ENCODE measurements around the gene RNPEP. TPM values are rescaled to one million over a fixed set of nuclear protein-coding genes. Genes with fewer than 3 reads are reported as not detected.
"Not testable (repeated sequence)": the region's sequence is repeated elsewhere in the genome, so short reads cannot be mapped to it uniquely, and the experiment has no call there.

RNPEP gene
- total RNA-seq, 1 donor from 2014 or later: 17.4 TPM

DNA sequence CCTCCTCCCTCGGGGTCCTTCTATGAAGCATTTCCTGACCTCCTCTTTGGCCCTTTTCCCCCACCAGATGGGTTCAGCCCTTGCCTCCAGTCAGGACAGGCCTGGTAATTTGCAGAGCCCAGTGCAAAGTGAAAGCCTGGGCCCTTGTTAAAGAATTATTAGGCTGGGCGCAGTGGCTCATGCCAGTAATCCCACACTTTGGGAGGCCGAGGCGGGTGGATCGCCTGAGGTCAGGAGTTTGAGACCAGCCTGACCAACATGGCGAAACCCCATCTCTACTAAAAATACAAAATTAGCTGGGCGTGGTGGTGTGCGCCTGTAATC, 36.7 kb downstream of the RNPEP start:
- intact Hi-C loops (cut with DNase I): not testable (repeated sequence)

DNA sequence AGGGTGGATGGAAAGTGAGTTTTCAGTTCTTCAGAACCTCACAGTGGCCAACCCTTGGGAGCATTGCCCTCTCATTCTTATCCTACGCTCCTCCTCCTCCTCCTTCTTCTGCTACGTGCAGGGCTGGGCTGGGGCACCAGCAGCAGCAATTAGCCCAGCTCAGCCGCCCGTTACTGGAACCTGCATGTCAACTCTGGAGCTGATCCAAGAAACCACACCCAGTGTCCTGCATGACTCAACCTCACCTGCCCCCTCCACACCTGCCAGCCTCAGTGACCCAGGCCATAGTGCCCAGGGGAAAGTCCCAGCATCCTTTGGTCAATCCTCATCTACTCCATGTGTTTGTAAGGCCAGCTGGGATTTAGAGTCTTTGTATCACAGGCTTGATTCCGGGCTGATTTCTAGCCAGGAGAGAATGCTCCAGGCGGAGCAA, 40.6 kb downstream of the RNPEP start:
- intact Hi-C loops (cut with DNase I): no loop called here
- DNase-seq (ENCODE audit: low spot score): no peak

More for the DNA sequence above, 36.7 kb downstream of the RNPEP start:
- not testable (repeated sequence) for DNase-seq (ENCODE audit: low spot score)

DNA sequence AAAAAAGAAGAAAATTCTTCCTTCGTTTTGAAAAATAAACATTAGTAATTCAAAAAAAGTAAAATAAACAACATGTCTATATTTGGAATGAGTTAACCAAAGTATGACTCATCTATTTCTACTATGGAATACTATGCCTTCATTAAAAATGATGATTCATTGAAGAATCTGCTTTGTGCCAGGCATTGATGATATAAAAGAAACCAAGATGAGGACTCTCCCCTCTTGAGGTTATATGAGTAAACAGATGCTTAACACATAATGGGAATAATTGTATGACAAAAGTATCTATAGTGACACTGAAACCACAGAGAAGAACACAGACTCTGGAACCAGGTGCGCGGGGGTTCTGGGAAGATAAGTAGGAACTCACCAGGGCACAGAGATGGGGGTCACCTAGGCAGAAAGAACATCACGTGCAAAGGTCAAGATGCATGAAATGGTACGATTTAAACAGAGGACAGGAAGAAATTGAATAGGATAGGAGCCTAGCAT, 46.8 kb downstream of the RNPEP start:
- intact Hi-C loops (cut with DNase I): no loop called here
- no peak for DNase-seq (ENCODE audit: low spot score)

DNA sequence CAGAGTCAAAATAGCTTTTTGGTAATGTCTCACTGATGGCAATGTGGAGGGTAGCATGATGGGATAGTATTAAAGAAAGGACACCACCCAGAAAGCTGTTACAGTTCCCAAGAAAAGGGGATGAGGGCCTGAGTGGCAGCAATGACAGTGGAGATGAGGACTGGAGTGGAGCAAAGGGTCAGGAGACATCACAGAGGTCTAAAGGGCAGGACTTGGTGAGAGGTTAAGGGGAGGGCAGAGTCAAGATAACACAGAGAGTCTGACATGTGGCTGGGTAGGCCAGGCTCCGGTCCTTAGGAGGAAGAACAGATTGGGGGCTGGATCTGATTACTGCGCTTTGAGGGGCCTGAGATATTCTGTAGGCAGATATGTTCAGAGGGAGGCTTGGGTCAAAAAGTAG, 47.3 kb downstream of the RNPEP start:
- DNase-seq (ENCODE audit: low spot score): no peak
- intact Hi-C loops (cut with DNase I): no loop called here

DNA sequence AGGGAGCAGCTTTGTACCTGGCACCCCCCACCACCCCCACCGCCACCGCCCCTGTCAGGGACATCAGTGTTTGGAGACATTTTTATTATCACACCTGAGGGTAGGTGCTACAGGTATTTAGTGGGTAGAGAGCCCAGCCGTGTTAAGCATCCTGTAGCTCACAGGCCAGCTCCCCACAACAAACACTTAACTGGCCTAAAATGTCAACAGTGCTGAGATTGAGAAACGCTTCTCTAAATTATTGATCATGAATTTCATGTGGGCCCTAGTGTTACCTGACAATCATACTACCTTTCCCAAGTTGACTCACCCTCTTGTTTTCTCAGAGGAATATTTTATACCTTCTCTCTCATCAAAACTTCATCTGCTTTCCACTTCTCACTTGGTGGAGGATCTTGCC, 49.3 kb downstream of the RNPEP start:
- intact Hi-C loops (cut with DNase I): no loop called here

DNA sequence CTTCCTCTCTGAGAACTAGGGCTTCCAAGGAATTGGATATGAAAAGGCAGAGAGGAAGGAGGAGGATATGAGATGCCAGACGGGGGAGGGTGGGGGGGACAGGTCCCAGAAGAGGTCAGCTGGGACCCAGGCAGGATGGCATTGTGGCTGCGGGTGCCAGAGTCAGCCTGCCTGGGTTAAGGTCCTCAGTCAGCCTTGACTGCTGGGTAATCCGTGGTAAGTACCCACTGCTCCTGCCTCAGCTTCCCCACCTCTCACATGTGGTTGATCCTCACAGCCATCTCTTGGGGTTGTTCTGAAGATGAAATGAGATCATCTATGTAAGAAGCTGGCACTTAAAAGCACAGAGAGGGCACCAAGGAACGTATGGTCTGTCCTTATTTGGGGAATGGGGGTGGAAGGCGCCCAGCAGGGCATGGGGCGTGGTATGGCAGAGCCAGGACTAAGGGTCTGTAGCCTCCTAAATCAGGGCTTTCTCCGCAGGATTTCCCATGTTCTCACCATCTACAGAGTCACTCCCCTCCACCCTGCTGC, 51.8 kb downstream of the RNPEP start:
- intact Hi-C loops (cut with DNase I): no loop called here
- no peak for DNase-seq (ENCODE audit: low spot score)

More for the DNA sequence above, 49.3 kb downstream of the RNPEP start:
- DNase-seq (ENCODE audit: low spot score): no peak

DNA sequence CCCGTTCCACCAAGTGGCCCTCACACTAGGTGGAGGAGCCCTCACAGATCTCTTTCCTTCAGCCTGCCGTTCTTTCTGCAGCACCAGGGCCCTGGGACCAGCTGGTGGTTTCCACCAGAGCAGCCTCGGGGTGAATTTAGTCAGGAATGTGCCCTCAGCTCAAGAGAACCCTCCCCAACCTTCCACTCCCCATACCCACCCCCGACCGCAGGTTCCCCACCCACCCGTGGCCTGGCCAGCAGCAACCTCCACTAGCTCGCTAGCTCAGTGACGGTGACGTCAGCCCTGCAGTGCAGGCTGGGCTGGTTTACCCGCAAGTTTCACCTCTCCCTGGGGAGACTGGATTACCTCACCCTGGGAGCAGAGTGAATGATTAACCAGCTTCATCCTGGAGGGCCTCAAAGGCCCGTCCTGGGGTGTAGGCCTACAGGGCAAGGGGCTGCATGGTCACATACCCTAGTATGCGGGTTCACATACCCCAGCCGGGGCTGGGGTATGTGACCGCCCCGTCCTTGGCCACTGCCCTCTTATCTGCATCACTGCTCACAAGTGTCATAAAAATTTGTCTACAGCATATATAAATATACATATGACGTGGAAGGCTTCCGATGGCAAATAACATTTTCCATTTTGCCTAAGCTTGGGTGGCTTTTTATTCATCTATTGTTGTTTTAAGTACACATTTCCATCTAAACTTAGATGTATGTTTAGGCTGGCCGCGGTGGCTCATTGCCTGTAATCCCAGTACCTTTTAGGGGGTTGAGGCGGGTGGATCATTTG, 52.4 kb downstream of the RNPEP start:
- intact Hi-C loops (cut with DNase I): loop anchor here (5.0 kb wide), 1 partner anchor 52 kb away; no protein-coding TSS in a partner anchor
- peak; percentile 81 for DNase-seq (ENCODE audit: low spot score)

DNA sequence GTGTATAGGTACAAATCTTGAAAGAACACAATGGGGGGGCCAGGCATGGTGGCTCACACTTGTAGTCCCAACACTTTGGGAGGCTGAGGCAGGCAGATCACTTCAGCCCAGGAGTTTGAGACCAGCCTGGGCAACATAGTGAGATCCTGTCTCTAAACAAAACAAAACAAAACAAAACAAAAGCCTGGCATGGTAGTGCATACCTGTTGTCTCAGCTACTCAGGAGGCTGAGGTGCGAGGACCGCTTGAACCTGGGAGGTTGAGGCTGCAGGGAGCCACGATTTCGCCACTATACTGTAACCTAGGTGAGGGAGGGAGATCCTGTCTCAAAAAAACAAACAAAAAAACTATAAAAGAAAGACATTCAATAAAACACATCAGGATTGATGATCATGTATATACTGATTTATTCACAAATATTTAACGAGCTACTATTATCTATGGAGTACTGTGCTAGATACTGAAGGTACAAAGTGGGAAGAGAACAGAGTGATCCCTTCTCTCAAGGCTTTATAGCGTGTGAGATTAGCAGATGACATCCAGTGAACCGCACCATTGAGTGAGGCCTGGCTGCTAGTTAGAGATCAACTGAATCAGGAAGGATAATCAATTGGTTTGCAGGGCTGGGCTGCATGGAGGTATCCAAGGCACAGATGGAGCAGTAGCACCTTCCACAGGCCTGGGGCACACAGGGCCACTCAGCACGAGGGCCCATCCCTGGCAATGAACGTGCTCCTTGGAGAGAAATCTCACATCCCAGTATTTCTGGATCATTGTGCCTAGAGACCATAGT, 54.3 kb downstream of the RNPEP start:
- intact Hi-C loops (cut with DNase I): loop anchor here (5.0 kb wide), 1 partner anchor 51 kb away; no protein-coding TSS in a partner anchor
- DNase-seq (ENCODE audit: low spot score): no peak

DNA sequence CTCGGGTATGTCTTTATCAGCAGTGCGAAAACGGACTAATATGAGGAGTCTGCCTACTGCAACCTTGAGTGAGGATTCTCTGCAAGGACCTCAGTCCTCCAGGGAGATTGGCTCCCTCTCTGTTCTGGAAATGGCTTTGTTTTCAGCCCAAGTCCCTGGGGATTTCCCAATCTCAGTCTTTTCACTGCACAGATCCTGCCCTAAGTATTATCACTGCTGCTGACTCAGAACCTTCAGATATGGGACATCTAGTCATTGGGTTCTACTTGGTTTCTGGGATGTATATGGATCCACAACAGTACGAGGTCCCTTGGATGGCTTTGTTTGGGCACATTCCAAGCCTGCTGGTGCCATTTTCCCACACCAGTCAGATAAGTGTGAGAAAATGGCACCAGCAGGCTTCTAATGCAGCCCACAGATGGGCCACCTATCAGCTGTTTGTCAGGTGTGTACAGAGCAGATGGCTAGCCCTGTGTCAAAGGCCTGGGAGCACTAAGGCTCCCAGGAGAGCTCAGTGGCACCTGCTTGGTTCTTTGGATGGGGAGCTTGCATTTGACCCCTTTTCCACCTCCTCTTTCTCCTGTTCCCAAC, 55.4 kb downstream of the RNPEP start:
- intact Hi-C loops (cut with DNase I): loop anchor here (5.0 kb wide), 1 partner anchor 50 kb away; no protein-coding TSS in a partner anchor

DNA sequence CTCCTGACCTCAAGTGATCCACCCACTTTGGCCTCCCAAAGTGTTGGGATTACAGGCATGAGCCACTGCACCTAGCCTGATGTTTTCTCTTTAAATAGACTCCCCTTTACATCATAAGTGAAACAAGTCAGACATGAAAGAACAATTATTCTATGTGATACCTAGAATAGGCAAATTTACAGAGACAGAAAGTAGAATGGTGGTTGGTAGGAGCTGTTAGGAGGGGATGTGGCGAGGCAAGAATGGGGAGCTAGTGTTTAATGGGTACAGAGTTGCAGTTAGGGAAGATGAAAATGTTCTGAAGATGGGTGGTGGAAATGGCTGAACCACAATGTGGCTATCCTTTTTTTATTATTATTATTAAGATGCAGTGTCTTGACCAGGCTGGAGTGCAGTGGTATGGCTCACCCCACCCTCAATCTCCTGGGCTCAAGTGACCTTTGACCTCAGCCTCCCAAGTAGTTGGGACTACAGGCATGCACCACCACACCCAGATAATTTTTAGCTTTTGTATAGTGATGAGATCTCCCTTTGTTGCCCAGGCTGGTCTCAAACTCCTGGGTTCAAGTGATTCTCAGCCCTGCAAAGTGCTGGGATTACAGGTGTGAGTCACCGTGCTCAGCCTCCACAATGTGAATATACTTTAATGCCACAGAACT, 56.4 kb downstream of the RNPEP start:
- intact Hi-C loops (cut with DNase I): loop anchor here (5.0 kb wide), 1 partner anchor 48 kb away; no protein-coding TSS in a partner anchor
- DNase-seq (ENCODE audit: low spot score): no peak

More for the DNA sequence above, 55.4 kb downstream of the RNPEP start:
- no peak for DNase-seq (ENCODE audit: low spot score)

DNA sequence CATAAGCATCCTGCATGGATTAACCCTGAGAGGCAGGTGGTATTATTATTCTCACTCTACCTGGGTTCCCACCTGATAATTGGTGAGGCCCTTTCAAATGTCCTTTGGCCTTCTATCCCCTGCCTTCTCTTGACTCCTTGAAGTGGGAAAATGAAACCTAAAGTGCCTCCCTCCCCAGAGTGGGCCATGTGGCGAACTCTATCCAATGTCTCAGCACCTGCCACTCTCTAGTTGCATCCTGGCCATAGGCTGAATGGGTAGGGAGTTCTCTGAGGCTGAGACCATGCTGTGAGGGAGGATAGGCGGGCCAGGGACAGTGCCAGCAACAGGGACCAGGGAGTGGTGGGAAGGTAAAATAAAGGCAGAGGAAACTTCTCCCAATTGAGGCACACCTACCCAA, 63.3 kb downstream of the RNPEP start:
- DNase-seq (ENCODE audit: low spot score): no peak

DNA sequence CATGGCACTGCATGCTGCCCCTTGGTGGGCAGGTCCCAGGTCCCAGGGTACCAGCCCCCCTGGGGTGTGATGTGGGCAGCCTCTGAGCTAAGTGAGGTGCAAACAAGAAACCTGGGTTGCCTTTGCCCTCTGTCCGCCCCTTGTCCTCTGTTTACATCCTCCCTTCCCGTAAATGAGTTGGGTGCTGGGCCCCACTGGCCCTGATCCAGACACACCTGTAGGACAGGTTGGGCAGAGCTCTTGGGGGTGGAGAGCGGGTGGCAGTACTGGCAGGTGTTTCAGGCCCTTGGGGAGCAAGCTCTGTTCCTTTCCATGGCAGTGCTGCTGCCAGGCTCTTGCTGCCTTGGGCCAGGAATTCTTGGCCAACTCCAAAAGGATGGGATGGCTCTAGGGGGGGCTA, 63.8 kb downstream of the RNPEP start:
- DNase-seq (ENCODE audit: low spot score): no peak
- intact Hi-C loops (cut with DNase I): no loop called here

More for the DNA sequence above, 63.3 kb downstream of the RNPEP start:
- intact Hi-C loops (cut with DNase I): no loop called here

DNA sequence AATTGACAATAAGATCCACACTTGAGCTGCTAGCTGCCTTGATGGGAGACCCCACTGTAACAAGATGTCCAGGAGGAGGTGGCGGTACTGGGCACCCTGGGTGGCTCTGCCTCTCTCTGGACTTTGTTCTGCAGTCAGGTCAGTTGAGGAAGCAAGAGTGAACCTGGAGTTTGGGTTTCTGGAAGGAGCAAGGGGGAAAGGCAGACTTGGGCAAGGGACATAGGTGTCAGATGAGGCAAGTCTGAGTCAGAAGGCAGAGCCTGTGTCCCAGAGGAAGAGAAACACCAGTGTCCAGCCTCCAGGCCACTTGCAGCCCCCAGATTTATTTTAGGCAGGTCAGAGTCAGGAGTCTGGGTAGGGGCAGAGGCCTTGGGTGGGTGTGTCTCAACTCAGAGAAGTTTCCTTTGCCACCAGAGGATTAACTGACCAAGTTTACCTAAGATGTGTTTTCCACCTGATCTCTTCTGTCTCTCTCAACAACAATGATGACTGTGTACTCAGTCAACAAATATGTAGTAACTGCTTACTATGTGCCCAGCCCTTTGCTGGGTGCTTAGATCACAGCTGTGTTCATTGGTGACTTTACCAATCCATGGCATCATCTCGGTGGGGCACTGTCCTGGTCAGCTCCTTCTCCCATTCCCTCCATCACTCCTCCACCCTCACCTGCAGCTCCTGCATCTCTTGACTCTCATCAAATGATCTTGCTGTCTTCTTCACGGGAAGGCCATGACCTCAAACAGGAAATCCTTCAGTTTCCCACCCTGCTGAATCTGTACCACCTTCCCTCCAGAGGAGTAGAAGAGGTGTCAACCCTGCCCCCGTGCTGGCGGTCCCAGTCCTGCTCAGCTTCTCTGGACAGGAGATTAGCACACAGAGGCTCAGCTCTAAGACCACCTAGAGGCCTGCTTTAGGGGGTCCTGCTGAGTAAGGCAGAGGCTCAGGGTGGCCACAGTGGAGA, 64.6 kb downstream of the RNPEP start:
- no peak for DNase-seq (ENCODE audit: low spot score)
- intact Hi-C loops (cut with DNase I): no loop called here

DNA sequence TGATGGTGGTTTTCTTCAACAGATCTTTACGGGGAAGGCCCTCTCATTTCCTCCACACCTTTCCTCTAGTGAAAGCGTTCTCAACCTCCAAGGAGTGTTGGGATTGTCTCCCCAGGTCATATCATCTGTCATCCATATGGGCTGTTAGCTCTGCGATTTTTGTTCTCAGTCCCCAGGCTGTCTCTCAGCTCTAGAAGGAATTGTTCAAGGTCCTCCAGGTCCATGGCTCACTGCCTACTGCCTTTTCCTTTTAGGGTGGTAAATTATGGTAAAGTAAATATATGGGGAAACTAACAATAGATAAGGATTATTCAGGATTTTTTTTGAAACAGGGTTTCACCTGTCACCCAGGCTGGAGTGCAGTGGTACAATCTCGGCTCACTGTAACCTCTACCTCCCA, 65.5 kb downstream of the RNPEP start:
- no peak for DNase-seq (ENCODE audit: low spot score)
- intact Hi-C loops (cut with DNase I): no loop called here

DNA sequence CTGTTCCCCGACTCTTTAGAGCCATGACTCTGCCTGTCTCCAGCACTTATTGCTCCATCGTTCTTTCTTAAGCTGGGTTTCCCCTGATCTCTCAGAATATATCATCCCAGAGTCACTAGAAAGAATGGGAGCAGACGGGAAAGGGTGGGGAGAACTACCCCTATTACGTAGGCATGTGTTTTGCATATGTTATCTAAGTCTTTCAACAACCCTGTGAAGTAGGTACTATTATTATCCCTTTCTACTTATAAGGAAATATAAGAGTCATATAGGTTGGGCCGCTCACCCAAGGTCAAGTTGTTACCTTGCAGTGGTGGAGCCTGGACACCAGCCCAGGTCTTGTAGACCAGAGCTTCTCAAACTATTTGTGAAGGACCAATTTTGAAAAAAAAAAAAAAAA, 66.7 kb downstream of the RNPEP start:
- no peak for DNase-seq (ENCODE audit: low spot score)

DNA sequence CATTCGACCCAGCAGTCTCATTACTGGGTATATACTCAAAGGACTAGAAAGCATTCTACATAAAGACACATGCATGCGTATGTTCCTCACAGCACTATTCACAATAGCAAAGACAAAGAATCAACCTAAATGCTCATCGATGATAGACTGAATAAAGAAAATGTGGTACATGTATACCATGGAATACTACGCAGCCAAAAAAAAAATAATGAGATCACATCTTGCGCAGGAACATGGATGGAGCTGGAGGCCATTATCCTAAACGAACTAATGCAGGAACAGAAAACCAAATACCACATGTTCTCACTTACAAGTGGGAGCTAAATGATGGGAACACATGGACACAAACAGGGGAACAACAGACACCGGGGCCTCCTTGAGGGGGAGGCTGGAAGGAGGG, 71.6 kb downstream of the RNPEP start:
- no peak for DNase-seq (ENCODE audit: low spot score)
- intact Hi-C loops (cut with DNase I): no loop called here

More for the DNA sequence above, 66.7 kb downstream of the RNPEP start:
- intact Hi-C loops (cut with DNase I): no loop called here

DNA sequence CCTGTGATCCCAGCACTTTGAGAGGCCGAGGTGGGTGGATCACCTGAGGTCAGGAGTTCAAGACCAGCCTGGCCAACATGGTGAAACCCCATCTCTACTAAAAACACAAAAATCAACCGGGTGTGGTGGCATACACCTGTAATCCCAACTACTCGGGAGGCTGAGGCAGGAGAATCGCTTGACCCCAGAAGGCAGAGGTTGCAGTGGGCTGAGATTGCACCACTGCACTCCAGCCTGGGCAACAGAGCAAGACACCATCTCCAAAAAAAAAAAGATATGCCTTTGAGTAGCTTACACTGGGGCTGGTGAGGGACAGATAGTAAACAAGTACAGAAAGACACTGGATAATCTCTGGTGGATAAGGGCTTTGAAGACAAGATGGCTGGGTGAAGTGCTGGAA, 72.2 kb downstream of the RNPEP start:
- not testable (repeated sequence) for DNase-seq (ENCODE audit: low spot score)
- intact Hi-C loops (cut with DNase I): loop anchor here (5.0 kb wide), 1 partner anchor 53 kb away; no protein-coding TSS in a partner anchor

All from cardiac septum (tissue), 1 donor.